Fibroblast of upper back skin (primary cell): ENCODE results near the gene NUDT1.

Experiments used
- DNase-seq: peaks from one replicate; pipeline ENCODE4 v3.0.0-alpha.2; 2013

The NUDT1 gene

DNA sequence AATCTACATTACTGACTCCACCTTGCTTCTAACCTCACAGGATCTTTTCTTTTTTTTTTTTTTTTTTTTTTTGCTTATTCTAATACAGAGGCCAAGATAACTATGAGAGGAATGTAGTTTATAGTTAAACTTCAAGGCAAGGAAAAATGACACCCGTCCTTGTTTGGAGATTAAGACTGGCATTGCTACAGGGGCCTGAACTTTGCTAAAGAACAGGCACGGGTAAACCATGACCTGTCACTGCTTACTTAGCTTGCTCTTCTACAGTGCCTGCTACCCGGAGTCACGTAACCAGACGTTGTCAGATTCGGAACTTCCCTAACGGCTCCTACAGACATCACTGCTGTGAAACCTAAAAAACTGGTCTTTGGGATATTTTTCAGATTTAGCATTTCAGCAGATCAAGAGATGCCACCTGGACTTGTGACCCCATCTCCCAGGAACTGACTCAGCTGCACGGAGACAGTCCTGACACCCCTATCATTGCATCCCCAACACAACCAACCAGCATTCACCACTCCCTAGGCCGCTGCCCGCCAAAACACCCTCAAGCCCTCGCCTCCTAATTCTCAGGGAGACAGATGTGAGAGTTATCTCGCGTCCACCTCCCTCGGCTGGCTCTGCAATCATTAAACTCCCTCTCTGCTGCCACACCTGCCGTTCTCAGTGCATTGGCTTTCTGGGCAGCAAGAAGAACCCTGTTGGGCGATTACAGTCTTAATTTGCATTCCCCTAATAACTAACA, 36.8 kb upstream of the NUDT1 start:
- no peak for DNase-seq

DNA sequence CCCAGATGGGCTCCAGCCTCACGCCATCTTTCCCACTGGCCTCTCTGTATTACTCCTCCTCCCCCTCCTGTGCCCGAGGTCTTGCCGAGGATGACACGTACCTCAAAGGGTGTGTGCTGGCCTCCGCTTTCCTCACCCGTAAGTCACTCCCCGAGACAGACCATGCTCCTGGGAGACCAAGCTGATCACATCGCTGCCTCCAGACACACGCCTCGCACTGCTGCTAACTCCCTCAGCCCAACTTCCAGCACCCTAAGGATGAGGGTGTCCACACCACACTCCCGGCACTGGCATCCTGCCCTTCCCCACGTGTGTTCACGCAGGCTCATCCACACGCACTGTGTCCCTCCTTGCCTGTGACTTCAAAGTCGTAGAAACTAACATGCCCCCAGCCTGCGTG, 33.3 kb upstream of the NUDT1 start:
- DNase-seq, result no peak

GRCh38 chr7:2209146-2209960, 32.7 kb upstream of the NUDT1 start:
- DNase-seq, result peak; percentile 76

- no peak for DNase-seq
Observed at GRCh38 chr7:2209961-2210323, 32.1 kb upstream of the NUDT1 start.

DNA sequence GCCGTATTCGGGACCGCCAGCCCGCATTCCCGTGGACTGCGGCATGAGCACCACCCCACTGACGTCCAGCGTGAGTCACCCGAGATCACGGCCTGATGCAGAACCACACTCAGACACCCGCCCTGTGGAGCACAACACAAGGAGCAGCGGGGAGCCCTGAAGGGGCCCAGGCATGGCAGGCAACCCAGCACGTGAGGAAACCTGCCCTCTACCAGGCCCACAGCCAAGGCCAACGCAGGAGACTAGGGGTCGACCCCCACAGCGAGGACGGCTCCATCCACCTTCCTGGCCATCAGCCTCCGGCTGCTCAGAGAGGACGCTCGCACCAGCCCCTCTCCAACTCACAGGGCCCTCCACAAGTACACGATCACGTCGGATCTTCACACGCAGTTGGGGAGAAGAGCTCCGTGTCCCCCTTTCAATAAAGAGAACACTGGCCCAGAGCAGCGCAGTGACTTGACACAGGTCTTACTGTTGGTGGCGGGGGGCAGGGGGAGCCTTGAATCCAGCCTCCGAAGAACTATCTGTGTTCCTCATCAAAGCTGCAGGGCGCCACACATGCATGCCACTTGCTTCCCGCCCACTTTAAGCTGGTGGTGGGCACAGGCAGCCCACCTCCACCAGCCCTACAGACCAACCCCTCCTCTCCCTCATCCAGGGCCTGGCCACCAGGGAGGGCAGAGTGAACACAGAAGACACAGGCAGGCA, 31.3 kb upstream of the NUDT1 start:
- no peak for DNase-seq

DNA sequence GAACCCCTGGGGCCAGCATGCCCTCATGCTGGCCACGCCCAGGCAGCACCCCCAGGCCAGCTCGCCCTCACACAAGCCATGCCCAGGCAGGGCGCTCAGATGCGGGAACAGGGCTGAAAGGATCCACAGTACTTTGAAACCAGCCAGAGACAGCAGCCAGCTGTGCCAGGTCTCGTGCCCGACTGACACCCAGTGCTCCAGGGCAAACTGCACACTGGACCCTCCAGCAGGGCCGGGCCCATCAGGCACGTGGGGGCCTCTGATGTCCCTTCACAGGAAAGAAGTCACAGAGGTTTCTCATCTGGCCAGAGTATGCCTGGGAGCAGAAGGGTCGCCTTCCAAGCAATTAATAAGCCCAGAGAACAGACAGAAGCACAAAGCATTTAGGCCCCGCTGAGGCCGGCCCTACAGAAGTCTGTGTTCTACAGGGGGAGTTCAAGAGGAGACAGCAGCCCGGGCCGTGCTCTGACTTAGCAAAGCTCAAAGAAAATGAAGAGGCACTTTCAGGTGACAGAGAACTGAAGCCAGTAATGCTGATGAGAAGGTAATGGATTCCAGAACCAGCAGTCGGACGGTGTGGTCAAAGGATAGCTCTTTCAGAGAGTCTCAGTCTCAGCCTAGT, 30.7 kb upstream of the NUDT1 start:
- no peak for DNase-seq

GRCh38 chr7:2211926-2212325, 30.1 kb upstream of the NUDT1 start:
- DNase-seq, result no peak

- no peak for DNase-seq
Observed at GRCh38 chr7:2212906-2213305, 29.1 kb upstream of the NUDT1 start.

DNA sequence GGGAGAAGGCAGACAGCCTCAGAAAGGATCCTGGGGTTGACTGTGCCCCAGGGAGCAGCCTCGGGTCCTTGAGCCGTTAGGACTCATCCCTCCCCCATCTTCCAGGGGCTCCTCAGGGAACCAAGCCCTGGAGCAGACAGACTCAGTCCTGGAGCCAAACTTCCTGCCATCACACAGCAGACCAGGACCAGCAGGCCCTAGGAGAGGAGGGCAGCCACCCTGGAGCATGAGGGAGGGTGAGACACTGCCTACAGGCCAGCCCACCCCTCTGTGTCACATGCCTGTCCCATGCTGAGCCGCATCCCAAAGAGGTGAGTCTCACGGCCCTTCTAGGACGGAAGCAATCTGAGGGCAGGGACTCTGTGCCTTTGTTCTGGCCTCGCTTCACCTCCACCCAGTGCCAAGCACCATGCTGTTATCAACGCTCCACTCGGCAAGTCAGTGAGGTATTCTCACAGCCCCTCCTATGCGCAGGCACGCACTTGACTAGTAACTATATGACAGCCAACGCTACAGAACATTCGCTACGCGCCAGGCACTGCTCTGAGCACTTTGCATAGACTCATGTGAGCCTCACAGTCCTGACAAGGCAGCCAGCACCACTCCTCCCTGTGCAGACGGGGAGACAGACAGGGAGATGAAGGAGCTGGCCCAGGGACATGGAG, 28.3 kb upstream of the NUDT1 start:
- no peak for DNase-seq

DNA sequence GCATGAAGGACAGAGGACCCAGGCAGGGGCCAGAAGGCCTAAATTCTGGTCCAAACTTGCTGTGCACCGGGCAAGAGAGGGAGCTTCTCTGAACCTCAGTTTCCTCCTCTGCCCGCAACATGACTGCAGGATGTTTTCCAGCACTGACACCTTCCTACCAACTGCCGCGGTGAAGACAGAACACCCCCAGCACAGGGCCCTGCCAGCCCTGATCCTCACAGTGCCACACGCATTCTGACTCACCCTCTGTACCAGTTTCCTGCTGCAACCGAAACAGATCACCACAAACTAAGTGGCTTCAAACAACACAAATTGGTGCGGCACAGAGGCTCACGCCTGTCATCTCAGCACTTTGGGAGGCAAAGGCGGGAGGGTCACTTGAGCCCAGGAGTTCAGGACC, 27.4 kb upstream of the NUDT1 start:
- DNase-seq, result no peak

- no peak for DNase-seq
Observed at GRCh38 chr7:2215851-2216250, 26.2 kb upstream of the NUDT1 start.

DNA sequence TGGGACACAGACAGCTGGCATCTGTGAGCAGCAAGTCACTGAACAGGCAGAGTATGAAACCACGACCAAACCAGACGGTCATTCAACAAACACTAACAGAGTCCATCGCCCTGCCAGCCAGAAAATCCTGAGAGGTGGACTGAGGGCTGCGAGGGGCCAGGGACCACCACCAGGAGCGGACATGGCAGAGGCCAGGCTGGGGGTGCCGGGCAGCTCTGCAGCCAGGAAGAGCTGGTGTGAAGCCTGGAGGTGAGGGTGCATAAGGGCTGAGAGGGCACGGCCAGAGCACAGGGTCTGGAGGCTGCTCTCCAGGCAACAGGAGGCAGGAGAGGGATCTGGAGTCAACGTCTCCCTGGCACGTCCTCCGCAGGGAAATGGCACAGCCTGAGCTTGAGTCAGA, 24.8 kb upstream of the NUDT1 start:
- DNase-seq, result no peak

DNA sequence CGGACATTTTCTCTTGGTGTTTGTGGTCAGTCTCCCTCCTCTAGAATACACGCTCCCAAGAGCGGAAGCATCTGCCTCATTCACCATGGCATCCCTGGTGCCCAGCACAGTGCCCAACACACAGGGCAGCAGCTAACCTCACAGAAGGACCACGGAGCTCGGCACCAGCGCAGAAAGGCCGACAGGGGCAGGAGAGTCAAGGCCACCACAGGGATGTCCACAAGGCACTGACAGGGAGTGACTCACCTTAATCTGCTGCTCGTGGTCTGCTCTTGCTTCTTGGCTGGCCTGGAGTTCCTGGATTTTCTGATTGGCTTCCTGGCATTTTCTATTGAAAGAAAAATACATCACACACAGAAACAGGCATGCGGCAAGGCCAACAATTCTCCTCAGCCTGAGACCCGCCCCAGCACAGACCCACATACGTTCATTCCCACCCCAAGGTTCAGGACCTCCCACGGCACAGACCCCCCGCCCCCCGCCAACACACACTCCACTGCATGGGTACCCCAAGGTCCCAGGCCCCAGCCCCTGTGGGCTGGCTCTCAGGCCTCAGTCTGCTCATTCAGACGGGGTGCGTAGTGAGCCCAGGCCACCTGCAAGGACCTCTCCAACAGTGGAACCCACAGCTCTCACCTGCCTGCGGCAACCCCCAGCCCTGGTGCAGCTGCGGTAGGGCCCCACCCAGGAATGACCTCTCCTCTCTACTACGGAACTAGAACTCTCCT, 24.1 kb upstream of the NUDT1 start:
- DNase-seq, result no peak

DNA sequence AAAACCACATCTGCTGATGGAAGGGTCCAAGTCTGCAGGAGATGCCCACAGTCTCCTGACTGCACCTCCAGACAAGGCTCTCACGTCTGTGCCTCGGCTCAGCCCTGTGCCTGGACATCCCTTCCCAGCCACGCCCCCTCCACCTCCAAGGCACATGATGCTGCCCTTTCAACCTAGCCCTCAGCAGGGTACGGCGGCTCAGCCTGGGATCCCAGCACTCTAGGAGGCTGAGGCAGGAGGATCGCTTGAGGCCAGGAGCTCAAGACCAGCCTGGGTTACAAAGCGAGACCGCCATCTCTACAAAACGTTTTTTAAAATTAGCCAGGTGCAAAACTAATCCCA, 23.6 kb upstream of the NUDT1 start:
- DNase-seq, result no peak

GRCh38 chr7:2219136-2219535, 22.9 kb upstream of the NUDT1 start:
- DNase-seq, result no peak

DNA sequence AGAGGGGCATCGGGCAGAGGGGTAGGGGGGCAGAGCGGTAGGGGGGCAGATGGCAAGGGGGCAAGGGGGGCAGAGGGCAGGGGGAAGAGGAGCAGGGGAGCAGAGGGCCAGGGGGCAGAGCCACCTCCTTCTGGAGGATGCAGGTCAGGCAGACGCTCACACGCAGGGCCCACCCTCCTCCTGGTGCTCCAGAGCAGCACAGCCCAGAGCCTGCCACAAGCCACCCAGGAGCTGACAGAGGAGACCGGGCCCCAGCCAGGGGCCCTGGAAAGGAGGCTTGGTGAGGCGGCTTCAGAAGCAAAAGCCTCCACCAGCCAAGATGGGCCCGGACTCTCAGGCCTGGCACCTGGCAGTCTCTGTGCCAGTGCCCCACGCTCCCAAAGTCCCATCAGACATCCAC, 22.4 kb upstream of the NUDT1 start:
- DNase-seq, result no peak

DNA sequence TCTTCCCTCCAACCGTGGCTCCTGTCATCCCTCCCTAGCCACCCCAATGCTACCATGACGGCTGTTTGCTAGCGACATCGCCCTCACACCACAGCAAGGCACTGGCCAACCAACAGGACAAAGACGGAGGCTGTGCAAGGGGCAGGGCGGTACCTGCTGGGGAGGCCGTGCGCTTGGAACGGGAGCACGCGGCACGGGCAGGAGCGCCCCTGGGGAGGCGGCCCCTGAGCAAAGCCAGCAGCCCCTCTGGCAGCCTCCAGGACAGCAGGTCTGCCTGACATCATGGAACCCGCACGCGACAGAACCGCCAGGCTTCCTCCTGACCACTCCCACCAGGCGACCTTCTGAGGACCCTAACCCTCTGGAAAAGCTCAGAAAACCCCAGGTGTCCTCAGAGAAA, 22.0 kb upstream of the NUDT1 start:
- no peak for DNase-seq

DNA sequence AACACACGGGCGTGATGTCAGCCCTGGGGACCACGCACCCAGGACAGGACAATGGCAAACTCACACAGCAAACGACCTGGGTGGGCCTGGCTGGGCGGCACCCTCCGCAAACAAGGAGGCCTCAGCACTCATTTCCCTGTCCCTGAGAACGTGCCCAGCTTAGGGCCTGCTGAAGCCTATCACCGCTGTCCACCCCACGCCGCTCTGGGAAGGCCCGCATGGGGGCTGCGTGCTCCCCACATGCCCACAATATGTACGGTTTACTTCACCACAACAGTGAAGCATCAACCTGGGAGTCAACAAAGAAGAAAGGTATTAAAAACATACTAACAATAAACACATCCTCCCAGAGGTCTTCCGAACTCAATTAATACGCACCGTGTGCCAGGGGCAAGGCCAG, 21.5 kb upstream of the NUDT1 start:
- no peak for DNase-seq

- no peak for DNase-seq
Observed at GRCh38 chr7:2220954-2221353, 21.1 kb upstream of the NUDT1 start.

DNA sequence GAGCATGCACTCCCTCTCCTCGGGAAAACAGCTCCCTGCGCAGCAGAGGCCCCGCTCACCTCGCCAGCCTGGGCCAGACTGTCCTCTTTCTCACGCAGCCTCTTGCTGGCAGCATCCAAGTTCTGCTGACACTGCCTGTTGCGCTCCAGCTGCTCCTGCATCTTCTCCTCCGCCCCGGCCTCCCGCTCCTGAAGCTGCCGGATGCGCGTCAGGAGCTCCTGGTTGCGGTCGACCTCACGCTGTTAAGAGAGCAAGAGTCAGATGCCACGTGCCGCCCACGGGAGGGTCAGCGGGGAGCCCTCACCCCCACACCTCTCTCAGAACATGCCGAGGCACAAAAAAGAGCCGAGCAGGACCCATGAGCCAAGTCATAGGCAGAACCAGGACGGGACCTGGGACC, 19.5 kb upstream of the NUDT1 start:
- DNase-seq, result no peak

DNA sequence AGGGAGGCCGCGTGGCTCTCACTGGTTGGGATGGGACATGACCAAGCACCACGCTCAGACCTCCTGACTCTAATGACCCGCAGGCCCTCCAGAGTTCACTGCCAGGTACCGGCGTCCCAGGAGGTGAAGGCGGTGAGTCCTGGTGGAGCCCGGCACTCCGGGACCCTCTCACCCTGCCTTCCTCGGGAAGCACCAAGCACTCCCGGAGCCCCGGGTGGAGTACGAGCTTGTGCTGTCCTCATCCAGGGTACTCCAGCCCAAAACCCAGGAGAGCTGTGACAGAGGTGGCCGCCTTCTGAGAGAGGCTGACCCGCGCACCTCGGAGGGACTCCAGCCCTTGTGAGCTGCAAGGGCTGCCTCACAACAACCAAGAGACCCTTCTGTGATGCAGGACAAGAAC, 18.7 kb upstream of the NUDT1 start:
- no peak for DNase-seq

DNA sequence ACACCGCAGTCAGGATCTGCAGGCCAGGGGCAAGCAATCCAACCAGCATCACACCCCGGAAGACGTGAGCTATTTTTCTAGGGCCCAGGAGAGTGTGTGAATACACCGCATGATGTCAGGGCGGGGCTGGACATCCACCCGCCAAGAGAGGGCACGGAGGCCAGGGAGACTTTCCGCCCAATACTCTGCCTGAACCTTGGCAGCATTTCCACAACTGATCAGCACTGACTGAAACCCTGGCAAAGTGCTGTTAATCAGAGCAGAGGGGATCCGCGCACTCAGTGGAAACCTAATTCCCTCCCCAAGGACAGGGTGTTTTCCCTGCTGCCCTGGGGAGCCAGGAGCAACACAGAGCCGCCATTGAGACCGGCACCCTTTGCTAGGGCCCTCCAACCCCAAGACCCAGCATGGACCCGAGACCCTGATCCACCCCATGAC, 17.5 kb upstream of the NUDT1 start:
- DNase-seq, result no peak
